GM12892 (cell line): ENCODE data around the gene LCNL1.

Source experiments
- POLR2A ChIP-seq: IDR thresholded peaks from 2 replicates; pipeline ENCODE4 v1.6.1; 2011; ENCODE audit warnings: low read depth, low read length, control low read depth
- POLR2AphosphoS5 ChIP-seq: IDR thresholded peaks from 2 replicates; pipeline ENCODE4 v1.6.1; 2011; ENCODE audit warnings: low read depth, low read length, control low read depth
- TAF1 ChIP-seq: IDR thresholded peaks from 2 replicates; pipeline ENCODE4 v1.6.1; 2011; ENCODE audit warnings: low read depth, mild to moderate bottlenecking, control low read depth, low read length, borderline replicate concordance

GRCh38 chr9:136968333-136969127 is 14.3 kb upstream of the LCNL1 start:
- TF ChIP-seq POLR2AphosphoS5, result no peak
- no peak for TF ChIP-seq POLR2A
- TF ChIP-seq TAF1, result no peak
